ENCODE data around the gene VAT1. TPM values are rescaled to one million over a fixed set of nuclear protein-coding genes. Genes with fewer than 3 reads are reported as not detected.

Gene VAT1
- total RNA-seq, 2 donors from 2014 or later, result 51.4 to 99.8 TPM

DNA sequence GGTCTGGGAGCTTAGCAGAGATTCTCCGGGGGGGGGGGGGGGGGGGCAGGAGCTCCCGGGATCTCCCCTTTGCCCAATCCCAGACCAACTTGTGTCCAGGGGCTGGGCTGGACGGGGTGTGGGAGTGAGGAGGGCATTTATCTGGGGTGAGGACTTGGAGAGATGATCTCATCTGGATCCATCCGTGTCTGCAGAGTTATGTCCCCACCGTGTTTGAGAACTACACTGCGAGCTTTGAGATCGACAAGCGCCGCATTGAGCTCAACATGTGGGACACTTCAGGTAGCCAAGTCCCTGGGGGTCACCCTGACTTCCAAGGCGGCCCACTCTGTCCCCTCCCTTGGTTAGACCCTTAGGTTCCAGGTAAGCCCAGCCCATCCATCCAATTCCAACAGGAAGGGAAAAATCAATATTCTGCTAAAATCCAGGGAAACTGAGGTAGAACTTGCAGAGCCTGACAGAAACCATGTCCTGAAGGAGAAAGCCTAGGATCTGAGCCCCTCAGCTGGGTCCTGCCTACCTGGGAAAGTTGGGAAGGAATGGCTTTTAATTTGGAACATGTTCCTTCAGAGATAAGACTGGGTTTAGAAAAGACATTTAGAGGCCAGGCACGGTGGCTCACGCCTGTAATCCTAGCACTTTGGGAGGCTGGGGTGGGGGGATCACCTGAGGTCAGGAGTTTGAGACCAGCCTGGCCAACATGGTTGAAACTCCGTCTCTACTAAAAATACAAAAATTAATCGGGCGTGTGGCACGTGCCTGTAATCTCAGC is 3.8 kb upstream of the VAT1 start:
- no peak for DNase-seq (ENCODE audit: low spot score)
- peak overlapping the region in 1 of 2 donors; percentile 31 for H3K27ac ChIP-seq
- TF ChIP-seq, protein P1, sequence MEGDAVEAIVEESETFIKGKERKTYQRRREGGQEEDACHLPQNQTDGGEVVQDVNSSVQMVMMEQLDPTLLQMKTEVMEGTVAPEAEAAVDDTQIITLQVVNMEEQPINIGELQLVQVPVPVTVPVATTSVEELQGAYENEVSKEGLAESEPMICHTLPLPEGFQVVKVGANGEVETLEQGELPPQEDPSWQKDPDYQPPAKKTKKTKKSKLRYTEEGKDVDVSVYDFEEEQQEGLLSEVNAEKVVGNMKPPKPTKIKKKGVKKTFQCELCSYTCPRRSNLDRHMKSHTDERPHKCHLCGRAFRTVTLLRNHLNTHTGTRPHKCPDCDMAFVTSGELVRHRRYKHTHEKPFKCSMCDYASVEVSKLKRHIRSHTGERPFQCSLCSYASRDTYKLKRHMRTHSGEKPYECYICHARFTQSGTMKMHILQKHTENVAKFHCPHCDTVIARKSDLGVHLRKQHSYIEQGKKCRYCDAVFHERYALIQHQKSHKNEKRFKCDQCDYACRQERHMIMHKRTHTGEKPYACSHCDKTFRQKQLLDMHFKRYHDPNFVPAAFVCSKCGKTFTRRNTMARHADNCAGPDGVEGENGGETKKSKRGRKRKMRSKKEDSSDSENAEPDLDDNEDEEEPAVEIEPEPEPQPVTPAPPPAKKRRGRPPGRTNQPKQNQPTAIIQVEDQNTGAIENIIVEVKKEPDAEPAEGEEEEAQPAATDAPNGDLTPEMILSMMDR (IDR thresholded peaks at IDR 0.05), result no peak
- H3K27me3 ChIP-seq, result no peaks in the 10 kb centered on the region
- H3K36me3 ChIP-seq, result no peaks in the 10 kb centered on the region
- peak overlapping the region in 1 of 2 donors; percentile 65 for H3K4me3 ChIP-seq
- no peaks in the 10 kb centered on the region for H3K9me3 ChIP-seq
- peaks cover 0 to 20% of the 10 kb centered on the region in 2 donors for H3K4me1 ChIP-seq

DNA sequence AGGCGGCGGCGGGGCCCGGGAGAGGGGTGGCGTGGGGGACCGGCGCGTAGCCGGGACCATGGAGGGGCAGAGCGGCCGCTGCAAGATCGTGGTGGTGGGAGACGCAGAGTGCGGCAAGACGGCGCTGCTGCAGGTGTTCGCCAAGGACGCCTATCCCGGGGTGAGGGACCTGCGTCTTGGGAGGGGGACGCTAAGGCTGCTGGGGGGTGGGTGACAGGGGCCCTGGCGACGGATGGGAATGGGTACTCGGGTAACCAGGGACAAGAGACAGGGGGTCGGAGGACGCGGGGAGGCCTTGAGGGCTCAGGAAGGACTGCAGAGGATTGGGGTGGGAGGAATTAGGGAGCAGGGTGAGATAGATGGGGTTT is 3.1 kb upstream of the VAT1 start:
- TF ChIP-seq, protein P1 (IDR thresholded peaks at IDR 0.05), result no peak
- no peaks in the 10 kb centered on the region for H3K27me3 ChIP-seq
- H3K9me3 ChIP-seq, result no peaks in the 10 kb centered on the region
- no peak for DNase-seq (ENCODE audit: low spot score)
- H3K4me3 ChIP-seq, result peak overlapping the region; percentile 43 to 65
- H3K4me1 ChIP-seq, result peaks cover 0 to 27% of the 10 kb centered on the region in 2 donors
- peak overlapping the region; percentile 31 to 45 for H3K27ac ChIP-seq
- H3K36me3 ChIP-seq, result no peaks in the 10 kb centered on the region

DNA sequence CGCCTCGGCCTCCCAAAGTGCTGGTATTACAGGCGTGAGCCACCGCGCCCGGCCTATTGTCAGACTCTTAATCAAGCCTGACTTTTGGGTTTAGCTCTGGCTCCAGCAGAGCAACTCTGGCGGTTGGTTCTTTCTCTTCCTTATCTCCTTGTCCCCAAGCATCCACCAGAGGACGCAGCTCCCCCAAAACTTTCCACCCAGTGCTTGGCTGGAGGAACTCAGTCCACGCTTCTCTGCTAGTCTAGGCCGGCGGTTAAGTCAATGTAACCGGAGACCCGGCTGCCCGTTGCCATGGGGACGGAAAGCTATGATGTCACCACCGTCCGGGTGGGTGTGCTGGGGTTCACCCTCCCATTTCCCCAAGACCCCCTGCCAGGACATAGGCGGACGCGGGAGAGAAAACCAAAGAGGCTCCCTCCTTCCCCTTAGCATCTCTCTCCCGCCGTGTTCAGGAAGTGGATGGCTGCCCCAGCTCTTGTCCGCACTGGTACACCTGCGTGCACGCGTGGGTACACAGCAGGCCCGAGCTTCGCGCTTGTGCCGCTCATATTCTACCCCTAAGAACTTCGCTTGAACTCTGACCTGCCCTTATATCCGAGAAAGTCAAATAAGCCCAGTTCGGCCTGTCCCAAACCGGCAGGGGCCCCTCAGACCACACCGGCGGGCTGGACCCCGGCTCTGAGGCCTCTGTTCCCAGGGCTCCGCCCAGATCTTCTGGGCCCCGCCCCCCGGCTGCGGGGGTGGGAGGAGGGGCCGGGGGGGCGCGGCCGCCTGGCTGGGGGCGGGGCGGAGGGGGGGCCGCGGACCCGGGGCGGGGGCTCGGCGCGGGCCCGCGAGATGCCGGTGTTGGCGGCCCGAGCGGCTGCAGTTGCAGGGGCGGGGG is 2.5 kb upstream of the VAT1 start, which contains the start of gene RND2:
TSS of gene RND2 (plus strand) at position 825 of the 883 bp plus-strand sequence. CDS start 117 bp downstream, outside the sequence.
- no peaks in the 10 kb centered on the region for H3K27me3 ChIP-seq
- H3K4me3 ChIP-seq, result peak within 1 kb of the TSS; percentile 43 to 65

DNA sequence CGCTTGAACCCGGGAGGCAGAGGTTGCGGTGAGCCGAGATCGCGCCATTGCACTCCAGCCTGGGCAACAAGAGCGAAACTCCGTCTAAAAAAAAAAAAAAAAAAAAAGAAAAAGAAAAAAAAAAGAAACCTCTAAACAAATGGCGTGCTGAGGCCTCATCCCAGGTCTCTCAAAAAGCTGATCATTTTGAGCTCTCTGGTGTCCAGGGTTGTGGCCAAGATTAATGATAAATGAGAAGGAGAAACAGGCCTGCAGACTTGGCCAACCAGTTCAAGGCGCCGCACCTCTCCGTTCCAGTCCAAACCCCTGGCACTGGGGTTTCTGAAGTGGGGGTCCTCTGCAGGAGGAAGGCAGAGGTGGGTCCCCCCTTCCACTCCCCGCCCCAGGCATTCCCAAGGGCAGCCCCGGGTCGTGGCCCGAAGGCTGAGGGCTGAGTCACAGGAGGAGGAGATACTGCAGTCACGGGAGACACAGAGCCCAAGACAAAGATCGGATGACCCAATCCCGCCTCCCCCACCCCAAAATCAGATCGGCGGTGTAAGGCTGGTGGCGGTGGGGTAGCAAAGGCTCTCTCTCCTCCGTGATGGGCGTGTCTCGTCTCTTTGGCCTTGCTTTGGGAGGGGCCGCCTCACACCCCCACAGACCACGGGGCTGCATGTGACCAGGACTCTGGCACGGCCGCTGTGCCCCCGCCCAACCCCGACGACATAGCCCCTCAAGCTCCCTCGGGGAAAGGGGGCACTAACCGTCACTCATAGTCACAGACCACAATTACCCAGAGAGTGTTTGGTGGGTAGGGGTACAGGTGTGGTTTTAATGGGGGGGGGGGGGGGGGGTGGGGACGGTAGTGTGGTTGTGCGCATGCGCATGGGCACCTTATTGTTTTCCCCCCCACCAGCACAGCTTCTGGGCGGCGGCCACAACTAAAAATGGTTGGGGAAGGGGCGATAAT is 1.1 kb downstream of the VAT1 start:
- Histone ChIP-seq H3K27ac (peak overlapping the region; percentile 91 to 96), H3K4me1 (peaks cover 0 to 60% of the 10 kb centered on the region in 2 donors), H3K9me3 (no peaks in the 10 kb centered on the region), H3K4me3 (peak overlapping the region; percentile 84 to 99), H3K36me3 (peaks cover 14% of the 10 kb centered on the region), H3K27me3 (no peaks in the 10 kb centered on the region)
- peak; percentile 85 for DNase-seq (ENCODE audit: low spot score)
- TF ChIP-seq, protein P1 (IDR thresholded peaks at IDR 0.05), result no peak

More for the DNA sequence above, 2.5 kb upstream of the VAT1 start, which contains the start of gene RND2:
- peaks cover 0 to 33% of the 10 kb centered on the region in 2 donors for H3K4me1 ChIP-seq
- no peaks in the 10 kb centered on the region for H3K36me3 ChIP-seq
- peak within 1 kb of the TSS; percentile 72 to 73 for H3K27ac ChIP-seq
- TF ChIP-seq, protein P1 (IDR thresholded peaks at IDR 0.05), result peak; percentile 62 to 81
- peak; percentile 93 for DNase-seq (ENCODE audit: low spot score)
- H3K9me3 ChIP-seq, result no peaks in the 10 kb centered on the region
